NCI-H1105 treated with DMSO at 0.1 percent for 48 hours (cell line): ENCODE measurements around the gene ANKRD66.
"Not testable (repeated sequence)": the region's sequence is repeated elsewhere in the genome, so short reads cannot be mapped to it uniquely, and the experiment has no call there.

Experiments used
- DNase-seq: peaks from one replicate; lab custom pipeline; 2025; lab: John Stamatoyannopoulos, UW

Gene ANKRD66

GRCh38 chr6:46755865-46756264, 9.1 kb downstream of the ANKRD66 start:
- no peak for DNase-seq

DNA sequence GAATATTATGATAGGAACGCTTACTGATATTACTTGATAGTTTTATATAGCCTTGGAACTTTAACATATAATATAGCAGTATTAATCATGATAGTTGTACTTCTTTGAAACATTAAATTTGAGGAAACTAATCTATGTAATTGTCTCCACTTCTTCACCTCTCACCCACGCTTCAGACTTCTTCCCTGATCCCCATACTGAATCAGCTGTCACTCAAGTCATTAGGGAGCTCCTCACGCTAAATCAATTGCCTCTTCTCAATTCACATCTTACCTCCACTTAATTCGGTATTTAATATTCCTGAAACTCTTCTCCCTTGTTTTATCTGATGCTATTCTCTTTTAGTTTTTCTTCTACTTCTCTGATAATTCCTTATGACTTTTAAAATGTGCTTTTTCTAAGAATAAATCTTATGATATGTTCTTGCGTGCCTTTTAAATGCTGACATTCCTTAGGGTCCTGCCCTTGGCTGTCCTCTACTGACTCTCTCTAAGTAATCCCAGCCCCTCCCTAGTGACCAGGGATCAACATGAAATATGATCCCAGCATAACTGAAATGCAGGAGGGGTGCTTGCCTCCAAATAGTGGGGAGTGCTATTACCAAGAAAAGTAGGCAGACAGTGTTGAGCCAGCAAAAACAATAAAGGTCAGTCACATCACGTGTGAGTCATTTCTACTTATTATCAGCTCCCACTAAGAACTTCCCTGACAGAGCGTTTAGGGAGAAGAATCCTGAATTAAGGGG, 9.9 kb downstream of the ANKRD66 start:
- no peak for DNase-seq

- no peak for DNase-seq
Measured at GRCh38 chr6:46757214-46757596, 10.5 kb downstream of the ANKRD66 start.

DNA sequence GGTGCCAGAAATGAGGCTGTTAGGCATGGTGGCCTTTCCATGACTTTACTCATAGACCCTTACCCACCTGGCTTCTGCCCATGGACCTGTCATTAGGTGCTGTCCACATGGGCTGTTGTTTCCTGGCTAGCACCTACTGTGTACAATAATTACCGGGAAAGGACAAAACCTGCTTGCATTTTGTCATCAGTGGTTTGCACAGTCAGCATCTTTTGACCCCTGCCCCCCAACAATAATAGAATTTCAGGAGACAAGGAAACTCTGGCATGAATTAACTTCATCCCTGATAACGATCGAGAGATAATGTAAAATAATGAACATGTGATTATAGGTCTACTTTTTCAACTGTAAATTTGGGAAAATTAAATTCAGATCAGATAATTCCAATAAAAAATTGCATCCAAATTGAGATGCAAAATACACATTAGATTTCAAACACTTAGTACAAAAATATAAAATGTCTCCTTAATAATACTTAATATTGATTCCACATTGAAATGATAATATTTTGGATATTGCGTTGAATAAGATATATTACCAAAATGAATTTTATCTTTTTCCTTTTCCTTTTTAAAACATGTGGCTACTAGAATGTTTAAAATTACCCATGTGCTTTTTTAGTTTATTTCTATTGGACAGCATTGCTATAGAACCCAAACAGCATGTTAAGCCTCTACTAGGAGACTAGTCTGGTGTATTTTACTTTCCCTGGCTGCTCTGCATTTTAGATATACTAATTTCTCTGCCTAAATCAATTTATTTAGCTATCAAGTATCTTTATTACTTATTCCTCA, 12.4 kb downstream of the ANKRD66 start:
- no peak for DNase-seq

GRCh38 chr6:46760925-46761324, 14.2 kb downstream of the ANKRD66 start:
- DNase-seq, result no peak

GRCh38 chr6:46763466-46763865, 16.7 kb downstream of the ANKRD66 start:
- no peak for DNase-seq

GRCh38 chr6:46764280-46764679, 17.5 kb downstream of the ANKRD66 start:
- DNase-seq, result not testable (repeated sequence)

- no peak for DNase-seq
Measured at GRCh38 chr6:46764961-46765360, 18.2 kb downstream of the ANKRD66 start.

DNA sequence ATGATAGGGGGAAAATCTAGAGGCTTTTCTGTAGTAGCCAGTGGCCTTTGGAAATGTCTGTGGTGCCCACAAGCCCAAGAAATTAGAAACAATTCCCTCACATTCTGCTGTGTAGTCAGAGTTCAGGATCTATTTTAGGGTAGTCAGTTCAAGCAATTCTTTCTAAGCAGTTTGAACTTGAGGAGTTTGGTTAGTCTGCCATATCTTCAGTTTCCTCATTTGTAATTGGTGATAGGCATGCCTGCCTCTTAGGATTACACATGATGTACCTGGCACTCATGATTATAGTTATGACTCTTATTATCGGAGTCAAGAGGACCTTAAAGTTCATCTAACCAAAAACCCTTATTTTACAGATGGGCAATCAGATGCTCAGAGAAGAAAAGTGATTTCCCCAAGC, 25.3 kb downstream of the ANKRD66 start:
- no peak for DNase-seq

DNA sequence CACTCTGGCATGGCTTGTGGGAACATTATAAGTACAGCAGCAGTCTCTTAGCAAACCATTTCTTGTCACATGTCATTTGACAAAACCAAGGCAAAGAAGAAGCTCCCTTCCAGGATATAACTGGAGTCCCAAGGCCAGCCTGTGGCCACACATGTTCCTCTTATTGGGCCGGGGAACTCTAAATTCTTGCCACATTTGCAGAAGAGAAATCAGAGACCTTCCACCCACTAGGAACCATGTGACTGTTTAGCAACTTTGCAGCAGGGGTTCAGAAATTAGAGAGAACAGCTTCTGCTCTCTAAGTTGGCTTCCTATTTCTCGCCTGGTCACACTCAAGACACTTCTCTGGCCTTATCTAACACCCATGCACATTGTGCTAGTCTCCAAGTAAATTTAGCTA, 26.0 kb downstream of the ANKRD66 start:
- DNase-seq, result no peak

DNA sequence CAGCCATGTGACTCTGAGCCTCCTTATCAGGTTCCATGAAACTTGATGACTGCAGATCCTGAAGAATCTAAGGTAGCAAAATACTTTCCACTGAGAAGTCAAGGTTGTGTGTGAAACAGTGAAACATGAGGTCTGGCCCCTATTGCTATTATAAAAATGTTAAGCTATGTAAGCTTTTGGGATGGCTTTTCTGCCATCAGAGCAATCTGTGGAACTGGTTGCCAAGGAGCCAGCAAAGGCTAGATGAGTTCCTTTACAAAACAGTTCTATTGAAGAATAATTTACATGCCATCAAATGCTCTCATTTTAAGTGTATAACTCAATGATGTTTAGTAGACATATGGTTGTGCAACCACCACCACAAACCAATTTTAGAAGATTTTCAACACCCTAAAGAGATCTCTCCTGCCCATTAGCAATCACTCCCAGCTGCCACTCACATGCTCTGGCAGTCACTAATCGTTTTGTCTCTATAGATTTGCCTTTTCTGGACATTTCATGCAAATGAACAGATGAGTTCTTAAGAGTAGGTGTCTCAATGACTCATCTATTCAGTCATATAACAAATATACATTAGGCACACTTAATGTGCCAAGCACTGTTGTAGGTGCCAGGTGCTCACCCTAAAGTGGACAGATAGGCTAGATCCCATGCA, 26.6 kb downstream of the ANKRD66 start:
- DNase-seq, result no peak

GRCh38 chr6:46774736-46775135, 28.0 kb downstream of the ANKRD66 start:
- not testable (repeated sequence) for DNase-seq

GRCh38 chr6:46776070-46776712, 29.5 kb downstream of the ANKRD66 start:
- DNase-seq, result no peak

- DNase-seq, result no peak
Measured at GRCh38 chr6:46777476-46778346, 31.0 kb downstream of the ANKRD66 start.

- DNase-seq, result peak; percentile 84
Measured at GRCh38 chr6:46781478-46782378, 35.0 kb downstream of the ANKRD66 start.

GRCh38 chr6:46784535-46784934, 37.8 kb downstream of the ANKRD66 start:
- no peak for DNase-seq

- DNase-seq, result no peak
Measured at GRCh38 chr6:46787871-46788540, 41.3 kb downstream of the ANKRD66 start.

GRCh38 chr6:46788791-46789190, 42.1 kb downstream of the ANKRD66 start:
- DNase-seq, result no peak

GRCh38 chr6:46789434-46790354, 43.0 kb downstream of the ANKRD66 start:
- no peak for DNase-seq
